Endothelial cell of umbilical vein (primary cell): Measurements from ENCODE around the gene MORN5. TPM values are rescaled to one million over a fixed set of nuclear protein-coding genes. Genes with fewer than 3 reads are reported as not detected.

Experiments used
- BruUV-seq: library from RNA; stranded (reverse); fragments of 400-500 nt; replicated peaks from 2 replicates; lab custom pipeline; 2021; lab: Mats Ljungman, UMichigan
- CTCF ChIA-PET: fragments of 300-600, 350-600 bp; sonication (Branson Sonifier 250); formaldehyde crosslinking; loops from one replicate; lab custom pipeline; 2021; ENCODE audit warnings: antibody characterized with exemption, inconsistent platforms; lab: Charles Lee
- POLR2A ChIA-PET: fragments of 300-600, 350-600 bp; sonication (Branson Sonifier 250); formaldehyde crosslinking; loops from one replicate; lab custom pipeline; 2021; ENCODE audit warnings: antibody characterized with exemption, inconsistent platforms; lab: Charles Lee
- DNase-seq: peaks from one replicate; pipeline ENCODE4 v3.0.0-alpha.2; 2011; ENCODE audit warnings: low read depth, low spot score
- FAIRE-seq: peaks from 2 replicates; lab custom pipeline; 2011; peaks lifted over from hg19 to GRCh38; lab: Jason Lieb, UNC
- H2AFZ ChIP-seq: 2 replicates; pipeline ENCODE4 v1.6.0; 2012; ENCODE audit warnings: low read depth, low read length, control low read depth, inconsistent platforms
- H3K27ac ChIP-seq: 2 replicates; pipeline ENCODE4 v1.5.1; 2011; ENCODE audit warnings: low read depth, mild to moderate bottlenecking, control low read depth, low read length, moderate library complexity; ENCODE audit not compliant: insufficient read depth
- H3K27me3 ChIP-seq, 2 experiments: 2 replicates each; pipeline versions ENCODE4 v1.6.0 to v1.6.1; 2011; ENCODE audit warnings: low read length in 2 of 2, mixed read lengths in 1 of 2; ENCODE audit not compliant: control insufficient read depth in 2 of 2, insufficient read depth in 2 of 2
- H3K36me3 ChIP-seq, 2 experiments: 2 replicates in 1 of 2; 3 replicates in 1 of 2; pipeline ENCODE4 v1.5.1; 2011; ENCODE audit warnings: low read length in 2 of 2, mild to moderate bottlenecking in 1 of 2, moderate library complexity in 1 of 2; ENCODE audit not compliant: control insufficient read depth in 2 of 2, insufficient read depth in 2 of 2; ENCODE audit errors: extremely low read depth in 1 of 2
- H3K4me1 ChIP-seq: 3 replicates; pipeline ENCODE4 v1.5.1; 2011; ENCODE audit warnings: mild to moderate bottlenecking, low read length; ENCODE audit not compliant: control insufficient read depth, insufficient read depth; ENCODE audit errors: extremely low read depth
- H3K4me2 ChIP-seq: 2 replicates; pipeline ENCODE4 v1.6.1; 2011; ENCODE audit warnings: low read length, control low read depth, mixed read lengths; ENCODE audit not compliant: insufficient read depth
- H3K4me3 ChIP-seq, 3 experiments: fragments of 200-600 bp in 1 of 3; sonication (generic), shearing (Covaris generic) in 1 of 3; replicated peaks in 1 of 3; 2 replicates each; pipeline ENCODE4 v1.5.1; 2011 to 2016; ENCODE audit warnings: control low read depth in 3 of 3, low read length in 3 of 3, mild to moderate bottlenecking in 2 of 3, inconsistent platforms in 1 of 3, low read depth in 1 of 3, moderate library complexity in 1 of 3; ENCODE audit not compliant: insufficient read depth in 1 of 3
- H3K79me2 ChIP-seq: 2 replicates; pipeline ENCODE4 v1.6.0; 2012; ENCODE audit warnings: low read length, inconsistent platforms; ENCODE audit not compliant: control insufficient read depth, insufficient read depth
- H3K9ac ChIP-seq: replicated peaks from 2 replicates; pipeline ENCODE3; 2011; ENCODE audit warnings: low read length, control low read depth; ENCODE audit not compliant: insufficient read depth; ENCODE audit errors: extremely low read depth
- H3K9me1 ChIP-seq: replicated peaks from 3 replicates; pipeline ENCODE4 v1.6.0; 2011; ENCODE audit warnings: mild to moderate bottlenecking, low read length; ENCODE audit not compliant: control insufficient read depth, insufficient read depth; ENCODE audit errors: extremely low read depth
- H3K9me3 ChIP-seq: replicated peaks from 2 replicates; pipeline ENCODE4 v1.5.1; 2012; ENCODE audit warnings: low read length, inconsistent platforms; ENCODE audit not compliant: control insufficient read depth, insufficient read depth
- H4K20me1 ChIP-seq: replicated peaks from 2 replicates; pipeline ENCODE3; 2011; ENCODE audit warnings: mild to moderate bottlenecking, low read length; ENCODE audit not compliant: control insufficient read depth, insufficient read depth; ENCODE audit errors: extremely low read depth
- CTCF ChIP-seq, 2 donors: IDR thresholded peaks; 1 replicate in 1 of 2; 2 replicates in 1 of 2; pipeline ENCODE4 v1.5.1; 2011; ENCODE audit warnings: low read length in 2 of 2, mild to moderate bottlenecking in 2 of 2, moderate library complexity in 2 of 2, control low read depth in 1 of 2, inconsistent platforms in 1 of 2, low read depth in 1 of 2; ENCODE audit not compliant: insufficient read depth in 1 of 2; ENCODE audit errors: extremely low read depth in 1 of 2
- EZH2 ChIP-seq: IDR thresholded peaks from 2 replicates; pipeline ENCODE4 v1.6.1; 2012; ENCODE audit warnings: borderline replicate concordance, low read depth, mild to moderate bottlenecking, moderate library complexity, low read length, inconsistent platforms; ENCODE audit not compliant: severe bottlenecking
- FOS ChIP-seq: IDR thresholded peaks from 2 replicates; pipeline ENCODE4 v1.6.1; 2011; ENCODE audit warnings: mild to moderate bottlenecking, low read length, moderate library complexity, borderline replicate concordance; ENCODE audit not compliant: insufficient read depth
- GATA2 ChIP-seq: IDR thresholded peaks from 2 replicates; pipeline ENCODE4 v1.7.0; 2011; ENCODE audit warnings: low read depth, mild to moderate bottlenecking, moderate library complexity, mixed read lengths, low read length; ENCODE audit not compliant: insufficient read length, insufficient read depth
- JUN ChIP-seq: IDR thresholded peaks from 2 replicates; pipeline ENCODE4 v1.6.1; 2011; ENCODE audit warnings: borderline replicate concordance, low read depth; ENCODE audit not compliant: insufficient read length, insufficient read depth
- MAX ChIP-seq: IDR thresholded peaks from 2 replicates; pipeline ENCODE4 v1.6.1; 2011; ENCODE audit not compliant: insufficient read depth, insufficient read length
- MYC ChIP-seq: IDR thresholded peaks from one replicate; pipeline ENCODE4 v1.6.1; 2011; ENCODE audit warnings: mild to moderate bottlenecking, low read depth, low read length
- POLR2A ChIP-seq: IDR thresholded peaks from 2 replicates; pipeline ENCODE4 v1.6.1; 2012; ENCODE audit warnings: low read depth, mild to moderate bottlenecking, control low read depth, low read length
- POLR2AphosphoS5 ChIP-seq: IDR thresholded peaks from 2 replicates; pipeline ENCODE4 v1.6.1; 2012; ENCODE audit warnings: low read depth, mild to moderate bottlenecking, control low read depth, low read length, moderate library complexity; ENCODE audit not compliant: insufficient read depth
- dilution Hi-C: fragments of 300-500 bp; cut with MboI; formaldehyde crosslinking; loops from one replicate; pipeline ENCODE4 v1.15.0; 2019; ENCODE audit warnings: low sequenced_read_pairs; ENCODE audit not compliant: extremely low pct_ligation_motif_present
- intact Hi-C: fragments of 100-400 bp; cut with micrococcal nuclease; formaldehyde crosslinking; loops from one replicate; pipeline ENCODE4 v1.10.0; 2022
- polyA plus RNA-seq, 4 experiments: library from polyadenylated mRNA; depleted of rRNA in 3 of 4; stranded (reverse) in 3 of 4; unstranded in 1 of 4; fragments of >200 nt; gene quantifications; 2 replicates each; pipeline versions ENCODE4 v1.2.1 to v1.2.3, GENCODE V29; 2011 to 2012; ENCODE audit warnings: missing spikeins in 1 of 4
- total RNA-seq: library from RNA; stranded (reverse); gene quantifications from 2 replicates; pipeline ENCODE4 v1.2.3, GENCODE V29; 2021

The MORN5 gene
- total and polyA plus RNA-seq, 2 donors (not counting 3 experiments of a cell fraction or from before 2014, with no cell fraction given) = not detected

GRCh38 chr9:122121391-122121790 lies 38.3 kb upstream of the MORN5 start:
- no TSS peak for BruUV-seq
- H3K9me3 ChIP-seq = no peaks in the 10 kb centered on the region
- no peaks in the 10 kb centered on the region for H3K36me3 ChIP-seq
- TF ChIP-seq POLR2A (no peak), EZH2 (no peak), CTCF (IDR thresholded peaks at IDR 0.05; ENCODE audit: extremely low read depth in 1 of 2, insufficient read depth in 1 of 2, low read depth in 1 of 2, low read length in 2 of 2) (no peak), MYC (no peak), MAX (no peak), FOS (no peak), JUN (no peak), POLR2AphosphoS5 (no peak), GATA2 (no peak)
- intact Hi-C loops = no loop called here
- H3K27ac ChIP-seq = no peak overlapping the region
- no peaks in the 10 kb centered on the region for H4K20me1 ChIP-seq
- H3K4me1 ChIP-seq = peaks cover 7% of the 10 kb centered on the region
- dilution Hi-C loops = loop anchor here (25.0 kb wide), 1 partner anchor 241 kb away; the partner anchor contains the start of gene PTGS1
- FAIRE-seq = no peak
- no peak overlapping the region for H3K4me2 ChIP-seq
- ChIA-PET CTCF (interaction anchor here (0.8 to 14.3 kb wide), 12 partner anchors 14 to 577 kb away, joined by 3 to 576 read pairs (median 6); no protein-coding TSS in a partner anchor), POLR2A (no interaction called here)
- no peak for DNase-seq
- H3K27me3 ChIP-seq = no peaks in the 10 kb centered on the region
- H3K9ac ChIP-seq = no peak overlapping the region
- no peak overlapping the region for H3K4me3 ChIP-seq
- no peaks in the 10 kb centered on the region for H3K79me2 ChIP-seq
- H3K9me1 ChIP-seq = no peaks in the 10 kb centered on the region
- no peak overlapping the region for H2AFZ ChIP-seq
